HG02610 (cell line): Measurements from ENCODE around the gene KSR1.

ENCODE experiments used
- ATAC-seq: cut with Tn5 transposase; IDR thresholded peaks from one replicate; pipeline ENCODE4 v1.9.1; 2021; ENCODE audit warnings: mild to moderate bottlenecking, moderate library complexity; ENCODE audit not compliant: unreplicated experiment

KSR1 gene

DNA sequence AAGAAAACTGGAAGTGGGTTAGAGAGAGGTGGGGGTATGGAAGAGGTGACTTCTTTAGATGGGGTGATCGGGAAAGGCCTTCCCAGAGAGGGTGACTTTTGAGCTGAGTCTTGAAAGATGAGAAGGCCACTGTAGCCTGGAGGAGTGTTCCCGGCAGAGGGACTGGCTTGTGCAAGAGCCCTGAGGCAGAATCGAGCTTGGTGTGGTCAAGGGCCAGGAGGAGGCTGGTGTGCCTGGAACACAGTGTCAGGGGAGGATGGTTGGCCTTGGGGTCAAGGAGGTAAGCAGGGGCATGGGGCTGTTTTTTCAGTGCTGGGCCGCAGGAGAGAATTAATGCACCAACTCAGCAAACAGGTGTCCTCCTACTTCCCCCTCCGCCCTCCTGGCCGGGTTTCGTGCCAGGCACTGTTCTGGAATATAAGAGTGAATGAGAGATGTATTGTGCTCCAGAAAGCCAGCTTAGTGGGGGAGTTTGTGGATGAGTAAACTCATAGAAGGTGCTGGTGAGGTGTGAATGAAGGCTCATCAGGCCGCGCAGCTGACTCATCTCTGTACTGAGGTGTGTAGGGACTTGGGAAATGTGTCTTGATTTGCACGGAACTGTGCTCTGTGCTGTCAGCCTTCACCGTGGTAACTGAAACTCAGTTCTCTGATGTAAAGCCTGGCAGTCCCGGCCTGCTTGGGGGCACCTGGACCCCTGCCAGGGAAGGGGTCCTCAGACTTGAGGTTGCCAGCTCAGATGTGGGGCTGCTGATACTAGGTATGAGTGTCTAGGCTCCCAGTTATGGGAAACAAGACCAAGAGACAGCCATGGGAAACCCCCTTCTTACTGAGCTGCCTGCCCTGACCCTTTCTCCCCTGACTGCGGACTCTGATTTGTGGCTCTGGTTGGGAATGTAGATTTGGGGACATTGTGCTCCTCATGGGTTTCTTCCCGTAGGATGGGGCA is 15.3 kb downstream of the KSR1 start:
- peak; percentile 77 for ATAC-seq

DNA sequence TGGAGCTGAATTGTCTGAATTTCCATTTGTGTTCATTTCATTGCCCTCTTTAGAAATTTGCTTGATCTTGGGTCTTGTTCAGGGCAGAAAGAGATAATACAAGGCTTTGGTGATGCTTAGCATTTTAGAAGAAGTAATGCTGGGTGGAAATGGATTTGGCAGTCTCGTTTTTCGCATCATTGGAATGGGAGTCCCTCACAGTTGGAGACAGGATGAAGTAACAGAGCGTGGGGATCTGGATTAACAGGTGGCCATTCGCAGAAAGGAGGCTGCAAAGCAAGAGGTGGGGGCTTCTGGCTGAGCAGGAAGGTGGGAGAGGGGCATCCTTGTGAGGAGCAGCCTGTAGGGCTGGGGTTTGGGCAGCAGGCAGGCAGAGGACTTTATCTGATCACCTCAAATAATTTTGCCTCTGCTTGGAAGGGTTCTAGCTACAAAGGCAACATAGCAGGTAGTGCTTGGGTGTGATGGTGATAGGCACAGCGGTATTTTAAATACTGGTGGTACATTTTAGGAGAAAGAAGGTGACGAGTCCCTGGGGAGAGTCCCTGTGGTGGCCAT is 17.0 kb downstream of the KSR1 start:
- no peak for ATAC-seq

DNA sequence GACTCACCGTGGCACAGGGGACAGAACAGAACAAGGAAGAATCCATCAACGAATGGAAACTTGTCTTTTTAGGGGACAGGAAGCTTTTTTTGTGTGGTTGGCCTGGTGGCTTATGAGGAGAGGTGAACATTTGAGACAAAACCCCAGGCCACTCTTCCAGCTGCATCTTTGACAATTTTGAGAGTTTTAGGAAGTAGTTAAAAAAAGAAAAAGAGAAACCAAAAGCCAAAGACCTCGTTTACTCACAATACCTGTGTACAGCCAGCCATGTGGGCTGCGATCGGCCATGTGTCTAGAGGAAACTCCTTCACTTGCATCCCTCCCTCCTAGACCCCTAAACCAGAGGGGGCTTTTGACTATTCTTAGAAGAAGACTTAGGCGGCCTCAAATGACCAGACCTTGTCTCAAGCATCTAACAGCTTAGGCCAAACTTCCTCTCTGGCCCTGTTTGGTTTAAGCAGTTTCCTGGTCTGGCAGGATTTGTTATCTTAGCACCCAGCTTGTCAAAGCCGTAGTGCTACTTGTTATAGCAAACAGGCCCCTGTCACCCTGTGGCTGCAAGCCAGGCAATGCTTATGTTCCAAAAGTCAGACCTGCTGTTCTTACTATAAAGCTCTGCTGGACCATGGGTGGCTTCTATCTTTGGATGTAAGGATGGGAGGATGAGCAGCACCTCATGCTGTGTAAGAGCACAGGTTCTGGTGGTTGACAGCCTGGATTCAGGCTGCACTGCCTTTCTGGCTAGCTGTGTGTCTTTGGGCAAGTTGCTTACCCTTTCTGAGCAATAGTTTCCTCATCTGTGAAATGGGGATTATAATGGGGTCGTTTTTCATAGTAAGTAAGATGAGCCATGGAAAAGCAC is 17.7 kb downstream of the KSR1 start:
- ATAC-seq: peak; percentile 25

DNA sequence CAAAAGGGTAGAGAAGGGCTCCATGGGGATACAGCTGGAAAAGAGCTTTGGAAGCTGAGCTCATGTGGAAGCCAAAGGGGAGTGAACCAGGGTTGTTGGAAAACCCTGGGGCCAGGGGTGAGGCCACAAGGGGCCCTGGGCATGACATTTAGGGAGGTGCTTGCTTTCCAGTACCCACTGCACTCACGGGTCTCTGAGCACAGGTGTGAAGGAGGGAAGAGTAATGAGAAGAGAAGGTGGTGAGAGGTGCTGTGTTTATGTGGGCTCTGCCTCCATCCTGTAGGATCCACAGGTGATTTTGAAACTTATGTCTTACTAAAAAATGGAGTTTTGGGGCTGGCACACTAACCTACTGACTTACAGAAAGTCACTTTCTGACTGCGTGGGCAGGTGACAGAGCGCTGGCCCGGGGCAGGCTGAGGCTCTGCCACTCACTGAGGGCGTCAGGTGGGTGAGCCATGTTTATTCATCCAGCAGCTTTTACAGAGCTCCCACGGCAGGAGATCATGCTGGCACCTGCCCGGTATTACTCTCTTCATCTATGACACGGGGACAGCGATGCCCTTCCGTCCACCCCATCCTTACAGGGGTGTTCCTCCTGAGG is 18.9 kb downstream of the KSR1 start:
- ATAC-seq: no peak

DNA sequence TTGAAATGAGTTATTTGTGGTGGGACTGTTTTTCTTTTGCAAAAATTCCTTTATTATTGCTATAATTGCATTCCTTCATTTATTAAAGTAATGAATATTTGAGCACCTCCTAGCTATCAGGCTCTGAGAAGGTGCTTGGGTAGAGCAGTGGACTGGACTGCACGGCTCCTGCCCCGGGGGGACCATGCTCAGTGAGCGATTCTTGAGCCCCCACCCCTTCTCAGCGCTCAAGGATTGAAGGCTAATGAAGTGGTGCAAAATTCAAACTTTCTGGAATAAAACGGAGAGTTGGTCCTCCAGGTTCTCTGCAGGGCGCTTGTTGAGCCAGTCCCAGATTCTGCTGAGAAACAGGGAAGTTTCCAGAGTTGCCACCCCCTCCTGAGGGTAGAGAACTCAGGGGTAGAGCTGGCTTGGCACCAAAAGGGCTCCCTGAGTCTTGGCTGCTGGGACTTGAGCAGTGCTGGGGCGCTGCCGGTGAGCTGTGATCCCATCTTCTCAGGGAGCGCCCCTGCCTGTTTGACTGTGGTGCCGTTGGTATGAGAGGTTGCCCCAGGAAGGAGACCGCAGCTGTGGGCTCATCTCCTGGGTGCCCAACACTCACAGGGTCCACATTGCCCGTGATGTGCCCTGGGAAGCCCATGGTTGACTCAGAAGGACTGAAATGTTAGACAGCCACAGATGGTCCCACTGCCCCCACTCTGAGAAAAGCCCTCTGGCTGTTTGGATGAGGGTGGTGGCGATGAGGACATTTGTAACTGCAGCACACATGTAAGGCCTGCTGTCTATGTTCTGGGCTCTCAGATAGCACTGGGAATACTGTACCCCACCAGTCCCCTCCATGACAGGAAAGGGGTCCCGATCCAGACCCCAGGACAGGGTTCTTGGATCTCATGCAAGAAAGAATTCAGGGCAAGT is 20.0 kb downstream of the KSR1 start:
- no peak for ATAC-seq

DNA sequence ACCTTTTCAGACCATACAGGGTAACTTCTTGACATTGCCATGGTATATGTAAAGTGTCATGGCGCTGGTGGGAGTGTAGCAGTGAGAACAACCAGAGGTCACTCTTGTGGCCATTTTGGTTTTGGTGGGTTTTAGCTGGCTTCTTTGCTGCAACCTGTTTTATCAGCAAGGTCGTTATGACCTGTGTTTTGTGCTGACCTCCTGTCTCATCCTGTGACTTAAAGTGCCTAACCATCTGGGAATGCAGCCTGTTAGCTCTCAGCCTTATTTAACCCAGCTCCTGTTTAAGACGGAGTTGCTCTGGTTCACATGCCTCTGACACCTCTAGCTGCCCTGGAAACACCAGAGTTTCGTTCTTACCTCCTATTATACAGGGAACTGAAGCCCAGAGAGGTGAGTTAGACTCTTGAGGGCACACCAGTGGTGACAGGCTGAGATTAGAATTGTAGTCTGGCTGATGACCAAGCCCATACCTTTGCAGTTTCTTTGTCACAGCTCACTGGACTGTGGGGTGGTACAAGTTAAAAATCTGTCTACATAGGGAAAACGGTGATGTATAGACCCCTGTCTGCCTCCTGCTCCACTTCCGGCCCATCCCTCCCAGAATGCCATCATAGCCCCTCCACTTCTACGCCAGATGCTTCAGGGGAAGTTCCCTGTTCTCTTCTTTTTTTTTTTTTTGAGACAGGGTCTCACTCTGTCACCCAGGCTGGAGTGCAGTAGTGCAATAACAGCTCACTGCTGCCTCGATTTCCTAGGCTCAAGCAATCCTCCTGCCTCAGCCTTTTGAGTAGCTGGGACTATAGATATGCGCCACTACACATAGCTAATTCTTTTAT is 21.0 kb downstream of the KSR1 start:
- peak; percentile 53 for ATAC-seq

DNA sequence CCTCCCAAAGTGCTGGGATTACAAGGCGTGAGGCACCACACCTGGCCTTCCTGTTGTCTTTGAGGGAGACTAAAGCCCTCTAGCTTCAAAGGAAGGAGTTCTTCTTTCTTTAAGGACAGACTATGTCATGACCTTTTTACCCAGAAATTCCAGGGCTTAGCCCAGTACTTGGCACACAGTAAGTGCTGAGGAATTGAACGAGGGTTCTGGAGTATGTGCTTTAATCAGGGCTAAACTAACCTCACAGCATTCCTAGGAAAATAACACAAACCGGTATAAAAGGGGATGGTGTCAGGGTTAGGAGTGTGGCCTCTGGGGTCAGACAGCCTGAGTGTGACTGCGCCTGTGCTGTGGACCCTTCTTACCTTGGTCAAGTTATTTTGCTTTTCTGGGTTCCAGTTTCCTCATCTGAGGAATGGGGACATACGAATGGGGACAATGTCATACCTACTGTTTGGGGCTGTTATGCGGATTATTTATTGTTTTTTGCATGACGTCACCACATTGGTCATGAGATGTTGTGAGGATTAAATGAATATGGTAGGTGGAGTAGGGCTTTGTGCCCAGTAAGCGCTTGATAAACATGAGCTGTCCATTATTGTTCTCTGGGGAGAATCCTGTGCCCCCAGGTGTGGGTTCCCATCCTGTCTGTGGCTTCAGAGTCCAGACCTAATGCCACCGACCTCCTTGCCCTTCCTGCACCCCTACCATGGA is 21.9 kb downstream of the KSR1 start:
- no peak for ATAC-seq

DNA sequence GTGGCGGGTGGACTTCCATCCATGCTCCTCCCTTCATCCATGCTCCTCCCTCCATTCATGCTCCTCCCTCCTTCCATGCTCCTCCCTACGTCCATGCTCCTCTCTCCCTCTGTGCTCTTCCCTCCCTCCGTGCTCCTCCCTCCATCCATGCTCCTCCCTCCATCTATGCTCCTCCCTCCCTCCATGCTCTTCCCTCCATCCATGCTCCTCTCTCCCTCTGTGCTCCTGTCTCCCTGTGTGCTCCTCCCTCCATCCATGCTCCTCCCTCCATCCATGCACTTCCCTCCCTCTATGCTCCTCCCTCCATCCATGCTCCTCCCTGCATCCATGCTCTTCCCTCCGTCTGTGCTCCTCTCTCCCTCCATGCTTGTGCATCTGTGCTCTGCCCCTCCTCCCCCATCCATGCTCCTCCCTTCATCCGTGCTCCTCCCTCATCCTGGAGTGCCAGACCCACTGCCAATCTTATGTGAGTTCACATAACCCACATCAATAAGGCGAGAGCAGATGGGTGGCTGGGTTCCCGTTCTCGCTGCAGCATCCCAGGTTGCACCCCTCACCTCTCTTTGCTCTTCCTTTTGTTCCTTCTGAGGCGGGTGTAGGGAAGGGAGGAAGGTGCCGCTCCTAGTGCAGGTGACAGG is 22.8 kb downstream of the KSR1 start:
- ATAC-seq: no peak

DNA sequence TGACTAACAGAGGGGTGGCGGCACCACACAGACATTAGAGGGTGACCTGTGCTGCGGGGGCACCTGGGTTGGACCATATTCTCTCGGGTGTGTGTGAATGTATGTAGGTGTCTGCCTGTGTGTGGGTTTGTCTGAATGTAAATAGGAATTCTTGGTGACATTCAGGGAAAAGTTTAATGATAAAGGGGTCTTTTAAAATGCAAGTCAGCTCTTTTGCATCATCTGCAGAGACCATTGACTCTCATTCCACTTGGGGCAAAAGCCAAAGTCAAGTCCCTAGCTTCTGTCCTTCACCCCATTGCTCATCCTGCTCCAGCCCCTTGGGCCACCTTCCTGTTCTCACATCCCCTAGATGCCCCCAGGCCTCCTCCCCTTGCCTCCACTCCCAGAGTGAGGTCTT is 23.6 kb downstream of the KSR1 start:
- ATAC-seq: no peak

DNA sequence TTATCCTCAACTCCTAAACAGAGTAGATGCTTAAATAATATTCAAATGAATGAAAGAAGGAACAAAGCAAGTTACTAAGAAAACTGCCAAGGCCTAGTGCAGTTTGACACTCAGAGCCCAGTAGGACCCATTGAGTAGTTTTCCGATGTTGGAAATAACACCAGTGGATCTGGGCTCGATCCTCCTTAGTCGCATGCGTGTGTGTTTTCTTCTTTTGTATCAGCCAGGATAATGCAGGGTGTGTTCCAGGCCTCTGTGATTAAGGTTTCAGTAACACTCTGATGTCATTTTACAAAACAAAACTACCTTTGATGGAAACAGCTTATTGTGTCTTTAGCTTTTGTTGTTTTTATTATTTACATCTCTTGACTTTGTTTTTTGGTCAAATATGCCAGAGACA is 24.5 kb downstream of the KSR1 start:
- no peak for ATAC-seq

DNA sequence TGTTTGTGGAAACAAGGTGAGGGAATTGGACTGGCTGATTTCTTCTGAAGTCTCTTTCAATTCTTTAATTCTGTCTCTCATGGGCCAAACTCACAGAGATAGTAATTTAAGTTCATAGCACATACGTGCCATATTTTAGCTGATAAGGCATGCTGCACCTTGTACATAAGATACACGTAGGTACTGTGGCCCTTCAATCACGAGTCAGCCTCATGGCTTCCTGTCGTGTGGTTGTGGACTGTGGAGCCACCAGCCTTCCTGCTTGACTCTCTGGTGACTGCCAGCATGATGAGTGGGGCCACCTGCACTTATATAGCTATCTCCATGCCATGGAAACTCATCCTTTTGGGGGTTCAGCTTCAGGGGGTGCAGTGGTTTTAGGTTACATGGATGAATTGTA is 25.1 kb downstream of the KSR1 start:
- peak; percentile 36 for ATAC-seq

DNA sequence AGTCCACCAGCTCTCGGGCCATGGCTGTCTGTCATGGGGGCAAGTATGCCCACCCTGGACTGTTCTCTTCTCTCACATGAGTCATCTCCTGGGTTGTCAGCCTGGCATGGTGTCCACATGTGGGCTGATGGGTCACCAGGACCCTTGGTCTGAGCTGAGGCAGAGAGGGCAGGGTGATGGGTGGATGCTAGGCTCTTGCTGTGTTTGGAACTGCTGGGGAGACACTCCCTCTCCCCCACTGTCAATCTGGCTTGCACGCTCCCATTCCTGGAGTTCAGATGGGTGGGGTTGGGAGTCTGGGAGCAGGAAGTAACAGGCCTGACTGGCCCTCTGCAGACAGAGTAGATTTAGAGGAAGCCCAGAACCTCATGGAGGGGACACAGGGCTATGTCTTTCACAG is 28.9 kb downstream of the KSR1 start:
- ATAC-seq: no peak

DNA sequence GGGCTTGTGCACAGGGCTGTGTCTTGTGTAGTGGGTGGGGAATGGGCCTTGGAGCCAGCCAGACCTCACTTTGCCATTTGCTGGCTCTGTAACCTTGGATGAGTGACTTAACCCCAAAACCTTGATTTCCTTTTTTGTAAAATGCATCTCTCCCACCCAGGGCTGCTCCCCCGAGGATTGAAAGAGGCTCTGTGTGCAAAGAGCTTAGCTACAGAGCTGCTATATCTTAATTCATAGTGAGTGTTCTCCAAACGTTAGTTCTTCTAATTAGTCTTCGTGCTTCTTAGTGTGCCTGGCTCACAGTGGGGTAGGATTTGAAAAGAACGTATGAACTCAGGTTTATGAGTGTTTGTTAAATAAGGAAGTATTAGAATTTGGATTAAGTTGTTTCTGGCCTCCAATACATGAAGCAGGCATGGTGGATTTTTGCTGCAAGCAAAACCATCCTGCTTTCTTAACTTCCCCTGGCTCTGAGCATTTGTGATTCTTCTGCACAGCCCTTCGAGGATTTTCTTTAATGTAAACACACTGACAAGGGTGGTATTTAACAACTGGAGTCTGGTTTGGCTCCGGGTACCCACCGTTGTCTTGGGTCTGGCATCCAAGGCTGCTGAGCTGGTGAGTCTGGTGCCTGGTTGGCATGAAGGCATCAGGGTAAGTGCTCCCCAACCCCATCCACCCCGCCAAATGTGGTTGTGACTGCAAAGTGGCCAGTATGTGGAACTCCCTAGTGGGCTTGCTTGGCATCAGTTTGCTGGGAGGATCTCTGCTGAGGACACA is 29.7 kb downstream of the KSR1 start:
- no peak for ATAC-seq

DNA sequence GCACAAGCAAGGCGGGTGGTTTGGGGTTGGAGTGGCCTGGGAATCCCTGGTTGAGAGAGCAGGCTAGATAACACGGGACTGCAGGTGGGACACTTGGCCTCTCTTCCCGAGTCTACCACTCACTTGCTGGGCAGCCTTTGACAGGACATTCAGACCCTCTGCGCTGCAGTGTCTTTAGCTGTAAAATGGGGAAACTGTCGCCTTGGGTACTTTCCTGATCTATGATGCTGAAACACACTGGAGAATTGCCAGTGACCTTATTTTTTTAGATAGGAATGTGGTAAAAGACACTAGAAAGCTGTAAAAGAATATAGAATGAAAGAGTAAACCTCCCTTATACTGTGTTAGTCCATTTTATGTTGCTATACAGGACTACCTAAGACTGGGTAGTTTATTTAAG is 30.5 kb downstream of the KSR1 start:
- no peak for ATAC-seq

DNA sequence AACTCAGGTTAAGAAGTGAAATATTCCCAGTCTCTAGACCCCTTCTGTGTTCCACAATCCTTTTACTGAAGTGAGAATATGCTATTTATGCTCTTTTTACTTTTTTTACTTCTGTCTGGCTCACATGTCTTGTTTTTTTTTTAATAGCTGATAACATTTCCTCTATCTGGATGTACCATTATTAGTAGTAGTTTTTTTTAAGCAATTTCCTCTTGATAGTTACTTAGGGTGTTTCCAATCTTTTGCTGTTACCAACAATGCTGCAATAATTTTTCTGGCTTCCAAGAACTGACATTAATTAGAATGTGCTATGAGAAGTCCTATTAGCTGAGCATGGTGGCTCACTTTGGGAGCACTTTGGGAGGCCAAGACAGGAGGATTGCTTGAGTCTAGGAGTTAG is 32.0 kb downstream of the KSR1 start:
- no peak for ATAC-seq

DNA sequence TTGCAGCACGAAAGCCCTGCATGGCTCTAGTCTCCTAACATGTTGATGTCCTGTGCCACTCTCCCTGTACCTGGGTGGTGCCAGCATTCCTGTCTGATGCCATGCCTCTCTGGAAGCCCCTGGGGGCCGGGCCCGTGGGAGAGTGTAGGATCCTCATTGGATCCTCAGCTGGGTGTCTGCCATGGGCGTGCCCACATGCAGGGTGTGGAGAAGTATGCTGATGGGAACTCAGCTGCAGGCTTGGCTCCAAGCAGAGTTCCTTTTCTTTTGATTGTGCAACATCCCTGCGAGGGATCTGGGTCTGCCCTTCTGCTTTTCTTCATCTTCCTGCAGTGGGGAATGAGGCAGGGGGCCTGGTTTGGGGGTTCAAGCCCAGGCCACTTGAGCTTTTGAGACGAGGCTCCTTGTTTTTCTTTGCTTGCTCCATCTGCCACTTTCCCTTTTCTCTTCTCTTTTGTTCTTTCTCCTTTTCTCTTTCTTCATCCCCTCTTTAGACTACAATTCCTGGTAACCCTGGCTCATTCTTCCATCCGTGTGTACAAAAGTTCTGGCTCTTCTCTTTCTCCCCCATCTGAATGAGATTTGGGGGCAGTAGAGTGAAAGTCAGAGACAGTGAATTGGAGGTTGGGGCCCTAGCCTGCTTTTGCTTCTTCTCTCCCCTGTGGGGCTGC is 32.9 kb downstream of the KSR1 start:
- ATAC-seq: no peak

DNA sequence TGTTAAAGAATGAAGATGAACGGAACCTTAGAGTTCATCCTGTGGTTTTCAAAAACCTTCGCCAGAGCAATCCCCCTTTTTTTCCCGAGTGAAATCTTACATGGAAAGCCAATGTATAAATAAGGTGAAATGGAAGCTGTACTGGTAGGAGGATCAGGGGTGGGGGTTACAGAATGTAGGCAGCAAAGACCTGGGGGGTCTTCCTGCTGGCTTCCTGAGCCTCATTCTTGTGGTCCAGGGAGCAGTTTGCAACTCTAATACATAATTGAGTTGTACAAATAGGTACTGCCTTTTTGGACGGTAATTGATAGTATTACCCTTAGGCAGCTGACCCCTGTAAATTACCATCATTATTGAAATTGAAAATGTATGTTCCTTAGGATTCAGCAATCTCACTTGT is 34.1 kb downstream of the KSR1 start:
- ATAC-seq: no peak
